Dermis microvascular lymphatic vessel endothelial cell (primary cell): ENCODE measurements around the gene UBE2M. TPM values are rescaled to one million over a fixed set of nuclear protein-coding genes. Genes with fewer than 3 reads are reported as not detected.
"Not testable (repeated sequence)": the region's sequence is repeated elsewhere in the genome, so short reads cannot be mapped to it uniquely, and the experiment has no call there.

Experiments used
- DNase-seq, 2 donors: peaks; one replicate each; pipeline versions ENCODE4 v3.0.0 to v3.0.0-alpha.2; 2010; ENCODE audit warnings: low read depth in 2 of 2
- total RNA-seq: library from RNA; depleted of rRNA; stranded (reverse); fragments of >200 nt; gene quantifications from 2 replicates; pipeline ENCODE4 v1.2.1, GENCODE V29; 2014

The UBE2M gene
- total RNA-seq, 1 donor from 2014 or later = 80.1 TPM

DNA sequence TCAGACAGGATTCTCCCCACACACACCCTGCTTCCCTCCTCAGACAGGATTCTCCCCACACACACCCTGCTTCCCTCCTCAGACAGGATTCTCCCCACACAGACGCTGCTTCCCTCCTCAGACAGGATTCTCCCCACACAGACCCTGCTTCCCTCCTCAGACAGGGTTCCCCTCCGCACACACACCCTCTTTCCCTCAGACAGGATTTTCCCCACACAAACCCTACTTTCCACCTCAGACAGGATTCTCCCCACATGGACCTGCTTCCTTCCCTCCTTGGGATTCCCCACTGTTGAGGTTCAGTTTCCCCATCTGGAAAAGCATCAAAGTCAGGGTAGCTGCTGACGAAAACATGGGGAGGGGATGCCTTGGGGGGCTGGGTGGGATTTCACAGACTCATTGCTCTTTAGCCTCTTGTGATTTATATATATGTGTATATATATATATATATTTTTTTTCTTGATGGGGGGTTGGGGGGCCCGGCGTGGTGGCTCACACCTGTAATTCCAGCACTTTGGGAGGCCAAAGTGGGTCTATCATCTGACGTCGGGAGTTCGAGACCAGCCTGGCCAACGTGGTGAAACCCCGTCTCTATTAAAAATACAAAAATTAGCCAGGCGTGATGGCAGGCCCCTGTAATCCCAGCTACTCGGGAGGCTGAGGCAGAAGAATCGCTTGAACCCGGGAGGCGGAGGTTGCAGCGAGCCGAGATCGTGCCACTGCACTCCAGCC is 15.6 kb downstream of the UBE2M start:
- not testable (repeated sequence) for DNase-seq

DNA sequence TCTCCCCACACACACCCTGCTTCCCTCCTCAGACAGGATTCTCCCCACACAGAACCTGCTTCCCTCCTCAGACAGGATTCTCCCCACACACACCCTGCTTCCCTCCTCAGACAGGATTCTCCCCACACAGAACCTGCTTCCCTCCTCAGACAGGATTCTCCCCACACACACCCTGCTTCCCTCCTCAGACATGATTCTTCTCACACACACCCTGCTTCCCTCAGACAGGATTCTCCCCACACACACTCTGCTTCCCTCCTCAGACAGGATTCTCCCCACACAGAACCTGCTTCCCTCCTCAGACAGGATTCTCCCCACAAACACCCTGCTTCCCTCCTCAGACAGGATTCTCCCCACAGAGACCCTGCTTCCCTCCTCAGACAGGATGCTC is 19.2 kb downstream of the UBE2M start:
- not testable (repeated sequence) for DNase-seq

DNA sequence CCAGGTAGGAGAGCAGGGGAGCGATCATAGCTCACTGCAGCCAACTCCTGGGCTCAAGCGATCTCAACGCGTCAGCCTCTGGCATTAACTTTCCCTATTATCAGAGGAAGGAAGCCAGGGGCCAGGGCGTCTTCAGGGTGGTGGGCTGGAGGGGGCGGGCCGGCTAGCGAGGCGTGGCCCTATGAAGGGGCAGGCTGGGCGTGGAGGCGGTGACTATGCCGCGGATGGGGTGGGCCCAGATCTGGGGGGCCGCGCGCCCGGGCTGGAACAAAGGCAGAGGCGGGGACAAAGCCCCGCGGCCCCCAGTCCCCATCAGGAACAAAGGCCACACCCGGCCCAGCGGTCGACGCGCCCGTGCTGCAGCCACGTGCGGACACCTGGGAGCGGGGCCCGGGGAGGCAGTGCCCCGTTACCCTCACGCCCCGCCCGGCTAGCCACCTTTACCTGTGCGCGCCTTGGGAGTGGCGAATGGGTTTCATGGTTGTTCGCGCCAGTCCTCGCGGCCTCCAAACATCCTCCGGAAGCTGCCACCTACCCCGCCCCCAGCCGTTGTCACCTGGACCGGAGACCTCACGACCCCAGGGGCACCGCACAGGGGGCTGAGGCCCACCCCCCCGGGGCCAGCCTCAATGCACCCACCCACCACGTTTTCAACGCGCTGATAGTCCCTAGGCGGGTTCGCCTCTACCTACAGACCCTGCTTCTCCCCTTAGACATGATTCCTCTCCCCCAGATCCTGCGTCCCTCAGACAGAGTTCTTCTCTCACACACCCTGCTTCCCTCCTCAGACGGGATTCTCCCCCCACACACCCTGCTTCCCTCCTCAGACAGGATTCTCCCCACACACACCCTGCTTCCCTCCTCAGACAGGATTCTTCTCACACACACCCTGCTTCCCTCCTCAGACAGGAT is 19.9 kb downstream of the UBE2M start:
- peak in 1 of 2 donors; percentile 69 for DNase-seq

DNA sequence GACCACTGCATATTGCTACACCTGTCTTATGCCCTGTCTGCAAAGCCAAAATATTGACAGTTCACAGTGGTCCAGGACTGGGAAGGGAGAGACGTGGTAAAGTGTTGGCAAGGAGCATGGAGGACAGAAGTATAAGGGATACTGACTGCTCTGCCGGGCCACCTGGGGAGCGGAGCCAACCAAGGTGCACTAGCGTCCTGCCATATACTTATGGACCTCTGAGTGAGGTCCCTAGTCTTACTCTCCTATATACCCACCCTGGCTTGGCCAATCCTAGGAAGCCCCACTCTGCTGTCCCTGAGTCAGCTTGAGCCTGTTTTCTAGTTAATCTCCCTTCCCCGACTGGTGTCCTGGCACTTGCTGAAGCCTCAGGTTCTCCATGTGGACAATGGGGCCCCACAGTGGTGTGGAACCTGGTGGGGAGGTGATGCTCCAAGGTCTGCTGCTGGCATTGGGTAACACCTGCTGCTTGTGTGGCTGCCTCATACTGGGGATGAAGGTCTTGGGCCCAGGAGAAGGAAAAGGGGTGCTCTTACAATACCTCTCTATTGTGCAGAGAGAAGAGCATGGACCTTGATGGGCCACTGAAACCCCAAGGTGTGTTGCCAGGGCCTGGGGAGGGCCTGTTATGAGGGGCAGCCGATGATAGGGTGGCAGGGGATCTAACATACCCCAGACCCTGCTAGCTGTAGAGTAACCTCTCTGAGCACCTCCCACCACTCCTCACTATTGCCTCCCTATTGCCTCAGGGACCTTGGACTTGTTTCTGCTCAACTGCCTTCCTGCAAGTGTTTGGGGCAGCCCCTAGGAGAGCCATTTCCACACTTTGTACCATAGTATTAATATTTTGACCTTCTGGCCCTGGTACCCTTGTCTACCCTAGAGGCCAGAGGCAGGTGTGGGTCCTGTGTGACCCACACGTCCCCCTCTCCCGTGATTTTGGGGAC is 21.3 kb downstream of the UBE2M start:
- DNase-seq = no peak

DNA sequence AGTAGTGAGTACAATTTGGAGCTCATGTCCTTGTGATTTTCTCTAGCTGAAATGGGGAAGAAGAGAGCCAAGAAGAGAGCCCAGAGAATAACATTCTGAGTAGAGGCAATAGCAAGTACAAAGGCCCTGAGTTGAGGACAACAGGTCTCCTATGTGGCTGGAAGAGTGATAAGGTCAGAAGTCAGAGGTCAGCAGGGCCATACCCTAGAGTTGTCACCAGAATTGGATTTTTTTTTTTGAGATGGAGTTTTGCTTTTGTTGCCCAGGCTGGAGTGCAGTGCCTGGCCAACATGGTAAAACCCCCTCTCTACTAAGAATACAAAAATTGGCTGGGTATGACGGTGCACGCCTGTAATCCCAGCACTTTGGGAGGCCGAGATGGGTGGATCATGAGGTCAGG is 22.6 kb downstream of the UBE2M start:
- DNase-seq = no peak

DNA sequence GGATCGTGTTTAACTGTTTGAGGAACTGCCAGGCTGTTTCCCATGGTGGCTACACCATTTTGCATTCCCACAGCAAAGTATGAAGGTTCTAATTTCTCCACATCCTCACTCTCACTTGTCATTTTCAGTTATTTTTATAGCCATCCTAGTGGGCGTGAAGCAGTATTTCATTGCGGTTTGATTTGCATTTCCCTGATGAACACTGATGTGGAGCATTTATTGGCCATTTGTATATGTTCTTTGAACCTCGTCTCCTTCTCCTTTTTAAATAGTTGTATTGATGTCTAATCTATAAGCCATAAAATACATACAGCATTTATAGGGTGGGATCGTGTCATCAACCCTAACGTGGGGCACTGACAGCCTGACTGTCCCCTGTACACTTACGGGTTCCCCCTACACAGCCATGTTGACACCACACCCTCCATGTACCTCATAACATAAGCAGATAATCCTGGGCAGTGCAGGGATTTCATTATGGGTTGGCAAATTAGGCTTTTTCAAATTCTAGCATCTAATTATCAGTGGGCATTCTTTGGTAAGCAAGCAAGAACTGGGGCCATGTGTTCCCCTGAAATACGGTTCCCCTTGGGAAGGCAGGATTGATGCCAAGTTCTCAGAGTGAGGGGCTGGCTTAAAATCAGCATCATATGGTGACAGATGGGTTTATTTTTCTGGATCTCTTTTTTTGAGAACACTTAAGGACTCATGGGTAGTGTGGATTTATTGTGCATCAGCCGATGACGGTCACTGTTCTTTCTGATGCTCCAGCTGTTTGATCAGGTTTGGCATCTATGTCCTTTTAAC is 27.2 kb downstream of the UBE2M start:
- no peak for DNase-seq

DNA sequence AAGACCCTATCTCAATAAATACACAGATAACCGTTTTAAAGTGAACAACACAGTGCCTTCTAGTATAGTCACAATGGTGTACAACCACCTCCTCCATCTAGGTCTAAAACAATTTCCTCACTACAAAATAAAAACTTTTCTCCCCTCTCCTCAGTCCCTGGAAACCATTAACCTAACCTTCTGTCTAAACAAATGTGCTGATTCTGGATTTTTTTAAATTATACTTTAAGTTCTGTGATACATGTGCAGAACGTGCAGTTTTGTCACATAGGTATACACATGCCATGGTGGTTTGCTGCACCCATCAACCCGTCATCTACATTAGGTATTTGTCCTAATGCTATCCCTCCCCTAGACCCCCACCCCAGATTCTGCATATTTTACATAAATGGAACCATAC is 29.0 kb downstream of the UBE2M start:
- DNase-seq = no peak

DNA sequence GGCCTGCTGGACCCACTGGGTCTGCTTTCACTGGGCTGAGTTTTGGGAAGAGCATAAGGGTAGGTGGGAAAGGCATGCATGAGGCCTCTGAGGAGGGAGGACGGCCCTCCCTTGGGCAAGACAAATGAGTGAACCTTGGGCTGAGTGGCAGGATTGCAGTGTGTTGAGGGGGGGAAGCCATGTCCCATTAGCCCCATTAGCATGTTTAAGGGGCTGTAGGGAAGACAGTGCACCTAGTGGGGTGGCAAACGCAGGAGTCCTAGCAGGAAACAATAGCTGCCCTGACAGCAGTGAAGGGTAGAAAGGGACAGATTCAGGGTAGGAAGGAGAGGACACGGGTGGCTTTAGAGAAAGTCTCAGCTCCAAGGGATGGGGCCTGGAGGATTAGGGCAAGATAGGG is 35.7 kb downstream of the UBE2M start:
- DNase-seq = no peak

DNA sequence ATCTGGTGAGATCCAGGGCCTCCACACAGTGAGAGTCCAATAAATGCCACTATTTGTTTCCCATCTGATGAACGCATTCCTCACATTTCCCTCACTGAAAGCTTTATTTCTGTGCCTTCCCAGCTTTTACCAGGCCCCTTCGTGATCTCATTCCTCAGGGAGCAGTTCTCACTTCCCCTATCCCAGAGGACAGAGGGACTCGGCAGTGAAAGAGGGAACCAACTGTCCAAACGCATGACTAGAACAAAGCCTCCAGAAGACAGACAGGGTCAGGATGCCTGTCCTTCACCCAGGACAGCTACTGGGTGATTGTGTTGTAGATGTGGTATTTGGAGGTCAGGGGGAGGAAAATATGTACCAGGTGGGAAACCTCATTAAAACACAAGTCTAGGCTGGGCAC is 36.8 kb downstream of the UBE2M start:
- no peak for DNase-seq

DNA sequence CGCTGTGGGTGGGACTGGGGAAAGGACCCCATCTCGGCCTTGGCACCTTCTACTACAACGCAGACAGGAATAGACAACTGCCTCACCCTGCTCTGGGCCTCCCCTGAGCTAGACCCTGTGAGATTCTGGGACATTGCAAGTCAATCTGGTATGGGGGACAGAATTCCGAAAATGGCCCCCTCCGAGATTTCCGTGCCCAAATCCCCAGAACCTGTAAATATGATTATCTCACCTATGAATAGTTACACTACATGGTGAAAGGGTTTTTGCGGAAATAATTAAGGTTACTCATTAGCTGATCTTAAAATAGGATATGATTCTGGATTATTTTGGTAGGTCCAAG is 38.2 kb downstream of the UBE2M start:
- DNase-seq = no peak

DNA sequence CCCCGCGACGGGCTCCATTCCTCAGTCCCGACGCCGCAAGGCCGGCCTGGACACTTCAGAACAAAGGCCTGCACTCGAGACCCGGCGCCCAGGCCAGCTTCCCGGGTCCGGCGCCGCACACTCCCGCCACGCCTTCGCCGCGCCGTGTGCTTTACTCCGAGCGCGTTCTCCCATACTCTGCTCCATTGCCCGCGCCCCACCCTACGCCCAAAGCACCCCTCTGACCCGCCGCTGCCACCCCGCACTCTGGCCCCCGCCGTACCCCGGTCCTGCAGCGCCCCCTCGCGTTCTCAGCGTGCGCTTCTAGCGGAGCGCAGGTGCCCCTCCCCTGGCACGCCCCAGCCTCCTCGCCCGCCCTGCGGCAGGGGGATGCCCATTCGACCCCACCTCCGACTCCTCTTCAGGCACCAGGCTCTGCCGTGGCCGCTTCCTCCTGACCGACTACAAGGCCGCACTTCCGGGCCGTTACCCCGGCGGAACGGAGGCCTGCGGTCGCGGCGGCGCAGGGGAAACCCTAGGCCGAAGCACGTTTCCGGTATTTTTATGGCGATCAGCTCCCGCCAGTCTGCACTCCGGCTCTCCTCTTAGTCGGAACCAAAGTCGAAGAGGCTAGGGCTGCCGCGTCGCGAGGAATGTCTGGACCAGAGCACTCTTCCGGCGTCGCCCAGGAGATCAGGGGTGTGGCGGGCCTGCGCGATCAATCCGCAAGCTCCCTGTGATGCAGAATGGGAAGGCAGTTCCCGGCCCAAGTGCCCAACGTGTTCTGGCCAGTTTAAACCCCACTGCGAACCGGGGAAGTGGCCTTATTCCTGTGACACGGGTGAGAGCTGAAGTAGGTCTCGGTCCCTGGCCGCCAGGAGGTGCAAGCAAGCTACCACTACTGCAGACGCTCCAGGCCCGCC is 38.8 kb downstream of the UBE2M start, which contains the start of gene ZBTB45:
Gene ZBTB45 (minus strand): TSS at position 456 of the 902 bp plus-strand sequence. CDS start 2,137 bp downstream, outside the sequence.
- DNase-seq = peak; percentile 86 to 94

DNA sequence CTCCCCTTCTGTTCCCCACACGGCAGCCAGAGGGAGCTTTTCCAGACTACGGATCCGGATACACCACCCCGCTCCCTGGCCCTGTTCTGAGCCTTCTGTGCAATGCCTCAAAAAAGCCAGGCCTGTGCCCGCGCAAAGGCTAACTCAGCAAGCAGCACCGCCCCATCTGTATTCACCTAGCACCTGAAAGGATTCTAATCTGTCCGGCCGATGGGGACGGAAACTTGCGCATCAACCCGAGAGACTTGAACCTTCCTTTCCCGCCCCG is 39.4 kb downstream of the UBE2M start:
- peak; percentile 63 to 84 for DNase-seq

DNA sequence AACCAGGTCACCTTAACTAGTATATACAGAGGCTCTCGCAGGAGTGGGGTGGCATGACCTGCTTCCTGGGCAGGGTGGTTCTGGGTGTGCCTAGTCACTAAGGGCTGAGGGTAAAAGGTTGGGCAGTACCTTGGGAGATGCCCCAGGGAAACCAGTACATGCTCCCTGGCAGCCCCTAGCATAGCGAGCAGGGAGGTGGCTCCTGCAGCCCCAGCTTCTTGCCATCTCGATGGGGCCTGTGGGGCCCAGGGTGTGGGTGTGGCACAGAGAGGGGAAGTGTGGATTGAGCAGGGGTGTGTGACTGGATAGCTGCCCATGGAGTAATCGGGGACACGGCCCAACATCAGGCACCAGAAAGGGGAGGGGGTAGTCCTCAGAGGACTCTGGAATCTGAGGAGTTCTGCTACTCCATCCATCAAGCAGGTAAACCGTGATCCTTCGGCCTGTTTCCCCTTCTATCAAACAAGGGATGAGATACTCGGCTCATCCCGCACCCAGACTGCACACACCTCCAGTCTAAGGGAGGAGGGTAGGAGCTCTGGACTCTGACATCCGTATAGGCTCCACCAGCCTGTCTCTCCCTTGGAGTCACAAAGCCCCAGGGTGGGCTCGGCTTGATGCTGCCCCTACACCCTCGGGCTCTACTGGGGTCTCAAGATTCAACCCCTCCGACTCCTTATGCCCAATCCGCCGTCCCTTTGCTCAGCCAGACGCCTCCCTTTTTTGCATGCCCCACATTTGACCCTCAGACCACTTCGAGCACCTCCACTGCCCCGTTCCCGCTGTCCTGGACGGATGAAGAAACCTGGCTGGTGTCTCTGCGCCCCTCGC is 39.9 kb downstream of the UBE2M start:
- no peak for DNase-seq

DNA sequence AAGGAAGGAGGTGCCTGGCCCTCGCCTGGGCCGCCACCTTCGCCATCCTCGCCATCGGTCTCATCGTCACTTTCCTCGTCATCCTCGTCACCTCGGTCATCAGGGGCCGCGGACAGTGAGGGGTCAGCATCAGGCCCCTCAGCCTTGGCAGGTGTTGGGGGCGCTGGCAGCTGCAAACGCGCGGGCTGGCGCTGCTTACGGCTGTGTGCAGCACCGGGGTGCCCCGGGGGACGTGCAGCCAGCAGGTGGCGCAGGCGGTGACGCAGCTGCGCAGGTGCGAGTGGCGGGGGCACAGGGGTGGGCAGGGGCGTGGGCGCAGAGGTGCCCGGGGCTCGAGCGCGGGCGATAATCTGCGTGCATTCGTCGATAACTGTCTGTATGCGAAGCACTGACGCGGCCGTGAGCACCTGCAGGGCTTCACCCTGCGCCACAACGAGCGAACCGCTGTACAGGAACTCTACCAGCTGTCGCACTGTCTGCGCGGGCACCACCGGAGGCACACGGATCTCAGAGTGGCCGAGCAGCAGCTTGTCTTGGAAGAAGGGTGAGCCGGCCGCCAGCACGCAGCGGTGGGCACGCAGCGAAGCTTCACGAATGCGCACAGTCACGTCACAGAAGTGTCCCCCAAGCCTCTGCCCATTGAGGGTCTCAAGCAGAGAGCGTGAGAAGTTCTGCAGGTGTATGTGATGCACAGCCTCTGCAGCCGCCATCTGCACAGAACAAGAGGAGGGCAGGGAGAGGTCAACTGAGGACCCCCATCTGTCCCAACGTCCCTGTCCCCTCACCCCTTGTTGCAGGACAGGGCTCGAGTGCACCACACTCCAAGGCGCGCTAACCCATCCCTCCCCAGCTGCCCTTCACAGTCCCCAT is 41.2 kb downstream of the UBE2M start:
- DNase-seq = no peak

DNA sequence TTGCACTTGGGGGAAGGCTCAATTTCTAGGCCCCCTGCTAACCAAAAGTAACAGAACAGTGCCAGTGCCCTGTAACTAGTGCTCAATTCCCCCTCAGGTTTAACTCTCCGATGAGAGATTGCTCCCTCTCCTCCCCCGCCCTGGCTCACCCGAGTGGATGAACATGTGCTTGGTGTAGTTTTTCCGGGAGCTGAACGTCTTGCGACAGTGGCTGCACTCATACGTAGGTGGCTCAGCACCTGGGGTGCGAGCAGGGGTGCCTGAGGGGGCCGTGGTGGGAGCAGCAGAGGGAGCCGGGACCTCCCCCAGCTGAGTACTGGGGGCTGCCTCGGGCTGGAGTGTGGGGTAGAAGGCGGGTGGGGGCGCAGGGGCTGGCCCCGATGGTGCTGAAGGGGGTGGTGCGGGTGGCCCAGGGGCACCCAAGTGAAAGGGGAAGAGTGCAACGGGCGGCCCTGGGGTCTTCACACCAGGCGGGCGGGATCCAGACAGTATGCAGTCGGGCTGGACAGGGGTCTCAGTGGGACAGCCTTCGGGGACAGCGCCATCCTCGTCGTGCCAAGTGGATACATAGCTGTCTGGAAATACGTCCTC is 42.1 kb downstream of the UBE2M start:
- DNase-seq = no peak

DNA sequence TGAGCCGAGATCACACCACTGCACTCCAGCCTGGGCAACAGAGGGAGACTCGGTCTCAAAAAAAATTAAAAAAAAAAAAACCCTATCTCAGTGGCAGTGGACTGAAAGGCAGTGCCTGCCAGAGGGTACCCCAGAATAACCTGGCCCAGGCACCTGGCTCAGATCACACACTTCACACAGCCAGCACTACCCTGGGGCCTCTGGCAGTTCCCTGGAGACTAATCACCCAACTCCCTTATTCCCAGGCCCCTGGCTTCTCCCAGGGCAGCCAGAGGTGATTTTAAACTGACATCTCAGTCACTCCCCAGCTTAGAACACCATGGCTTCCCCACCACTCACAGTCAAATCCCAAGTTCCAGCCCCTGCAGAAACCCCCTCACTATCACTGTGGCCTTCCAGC is 43.2 kb downstream of the UBE2M start:
- no peak for DNase-seq

DNA sequence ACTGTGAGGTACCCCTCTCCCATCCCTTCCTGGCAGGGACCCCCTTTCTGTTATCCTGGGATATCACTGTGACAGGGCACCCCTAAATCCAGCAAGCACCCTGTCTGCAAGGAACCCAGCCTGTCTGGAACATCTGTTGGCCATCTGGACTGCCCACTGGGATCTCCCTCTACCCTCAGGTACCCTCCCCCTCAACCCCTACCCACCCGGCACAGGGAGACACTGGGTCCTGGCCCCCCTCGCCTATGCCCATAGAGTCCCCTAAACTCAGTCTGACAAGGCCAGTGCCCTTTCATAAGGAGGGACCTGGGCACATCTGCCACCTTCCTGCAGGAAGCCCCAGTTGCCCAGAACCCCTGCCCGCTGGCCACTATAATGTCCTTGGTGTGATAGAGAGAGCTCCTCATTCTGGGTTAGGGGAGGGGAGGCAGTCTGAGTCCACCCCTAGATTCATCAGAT is 43.8 kb downstream of the UBE2M start:
- DNase-seq = no peak
